Fibroblast of skin of right biceps (primary cell): Measurements from ENCODE around the gene ZNF649.
"Not testable (repeated sequence)": the region's sequence is repeated elsewhere in the genome, so short reads cannot be mapped to it uniquely, and the experiment has no call there.

ENCODE experiments used
- DNase-seq: peaks from one replicate; pipeline ENCODE4 v3.0.0-alpha.2; 2013

Gene ZNF649

GRCh38 chr19:51904331-51905165 lies at the start of gene ZNF649:
ZNF649 (minus strand) TSS chr19:51905017; CDS start chr19:51900107, 4,910 bp downstream.
- peak; percentile 88 for DNase-seq

- DNase-seq, result peak; percentile 27
These were observed 44.2 kb upstream of the ZNF649 start for GRCh38 chr19:51948975-51949374.

- no peak for DNase-seq
These were observed 41.8 kb upstream of the ZNF649 start for GRCh38 chr19:51946602-51947001.

- no peak for DNase-seq
These were observed 40.2 kb upstream of the ZNF649 start for GRCh38 chr19:51944798-51945552.

- no peak for DNase-seq
These were observed 34.1 kb upstream of the ZNF649 start for GRCh38 chr19:51938936-51939335.

GRCh38 chr19:51931921-51932320 lies 27.1 kb upstream of the ZNF649 start:
- DNase-seq, result no peak

GRCh38 chr19:51927859-51928258 lies 23.0 kb upstream of the ZNF649 start:
- DNase-seq, result no peak

GRCh38 chr19:51926784-51927741 lies 22.2 kb upstream of the ZNF649 start, which contains the start of gene ZNF613:
ZNF613 (plus strand) TSS chr19:51927472; CDS start chr19:51936221, 8,749 bp downstream.
- DNase-seq, result peak; percentile 92

- DNase-seq, result no peak
These were observed 21.6 kb upstream of the ZNF649 start for GRCh38 chr19:51926426-51926783.

- no peak for DNase-seq
These were observed 17.1 kb upstream of the ZNF649 start for GRCh38 chr19:51921949-51922348.

- no peak for DNase-seq
These were observed 14.8 kb upstream of the ZNF649 start for GRCh38 chr19:51919606-51920005.

GRCh38 chr19:51916167-51916566 lies 11.3 kb upstream of the ZNF649 start:
- no peak for DNase-seq

- DNase-seq, result no peak
These were observed 10.6 kb upstream of the ZNF649 start for GRCh38 chr19:51915324-51915867.

GRCh38 chr19:51907981-51908380 lies 3.2 kb upstream of the ZNF649 start:
- not testable (repeated sequence) for DNase-seq

GRCh38 chr19:51906108-51906507 lies 1.3 kb upstream of the ZNF649 start:
- not testable (repeated sequence) for DNase-seq

GRCh38 chr19:51905639-51906038 lies 822 bp upstream of the ZNF649 start:
- not testable (repeated sequence) for DNase-seq

GRCh38 chr19:51905206-51905605 lies 389 bp upstream of the ZNF649 start:
- no peak for DNase-seq

GRCh38 chr19:51903192-51903591 lies 1.6 kb downstream of the ZNF649 start:
- no peak for DNase-seq

- no peak for DNase-seq
These were observed 3.0 kb downstream of the ZNF649 start for GRCh38 chr19:51901860-51902259.

- no peak for DNase-seq
These were observed 13.5 kb downstream of the ZNF649 start for GRCh38 chr19:51891193-51891747.

GRCh38 chr19:51889934-51890333 lies 14.9 kb downstream of the ZNF649 start:
- DNase-seq, result no peak
